ENCODE results near the gene DAB2. TPM values are rescaled to one million over a fixed set of nuclear protein-coding genes. Genes with fewer than 3 reads are reported as not detected.

DAB2 gene
- total RNA-seq, 1 donor from 2014 or later = 195 TPM

DNA sequence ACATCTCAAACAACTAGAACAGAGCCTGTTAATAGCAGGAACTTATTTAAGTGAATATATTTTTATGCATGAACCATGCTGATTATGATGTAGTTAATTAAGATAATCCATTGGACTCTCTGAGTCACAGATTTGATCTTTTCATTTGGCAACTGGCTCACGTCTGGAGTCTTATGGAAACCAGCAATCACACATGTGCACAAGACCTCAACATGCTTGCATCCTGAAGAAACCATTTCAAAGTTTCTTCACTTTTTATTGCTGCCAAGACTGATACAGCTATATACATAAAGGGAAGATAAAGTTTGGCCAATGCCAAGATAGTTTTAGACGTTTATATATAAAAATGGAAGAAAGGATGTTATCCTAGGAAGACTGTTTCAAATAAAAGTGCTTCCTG, 47.2 kb downstream of the DAB2 start:
- Mint-ChIP-seq H3K27me3 (ENCODE audit: unreplicated experiment) (no peaks in the 10 kb centered on the region), H3K4me1 (ENCODE audit: unreplicated experiment) (no peaks in the 10 kb centered on the region), H3K4me3 (ENCODE audit: unreplicated experiment) (no peak overlapping the region), H3K36me3 (ENCODE audit: unreplicated experiment) (peaks cover 78% of the 10 kb centered on the region), H3K9me3 (ENCODE audit: unreplicated experiment) (no peaks in the 10 kb centered on the region), H3K27ac (ENCODE audit: unreplicated experiment) (no peak overlapping the region)
- no peak for DNase-seq (ENCODE audit: extremely low spot score, unreplicated experiment)
- TF ChIP-seq CTCF (IDR thresholded peaks at IDR 0.05) = no peak

DNA sequence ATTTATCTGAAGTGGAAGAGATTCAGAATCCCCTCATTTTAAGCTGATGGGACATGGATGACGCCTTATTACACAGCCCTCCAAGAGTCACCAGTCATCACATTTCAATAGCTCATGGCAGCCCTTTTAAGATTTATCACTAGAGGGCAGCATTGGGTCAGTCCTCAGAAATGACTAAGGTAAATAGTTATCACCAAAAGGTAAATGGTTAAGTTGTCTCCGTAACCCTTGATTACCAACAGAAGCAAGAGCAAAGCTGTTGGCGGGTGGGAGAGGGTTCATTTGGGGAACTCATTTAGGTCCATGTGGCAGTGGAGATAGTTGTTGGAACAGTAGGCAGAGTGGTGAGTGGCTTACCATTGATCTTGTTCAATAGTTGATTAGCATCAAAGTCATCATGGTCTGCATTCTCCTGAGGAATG, 48.5 kb downstream of the DAB2 start:
- Mint-ChIP-seq H3K27ac (ENCODE audit: unreplicated experiment) (peak overlapping the region; percentile 44), H3K9me3 (ENCODE audit: unreplicated experiment) (no peaks in the 10 kb centered on the region), H3K4me1 (ENCODE audit: unreplicated experiment) (no peaks in the 10 kb centered on the region), H3K36me3 (ENCODE audit: unreplicated experiment) (peaks cover 76% of the 10 kb centered on the region), H3K4me3 (ENCODE audit: unreplicated experiment) (no peak overlapping the region), H3K27me3 (ENCODE audit: unreplicated experiment) (no peaks in the 10 kb centered on the region)
- peak; percentile 81 for TF ChIP-seq CTCF (IDR thresholded peaks at IDR 0.05)
- no peak for DNase-seq (ENCODE audit: extremely low spot score, unreplicated experiment)

GRCh38 chr5:39373791-39374190, 51.0 kb downstream of the DAB2 start:
- Mint-ChIP-seq H3K36me3 (ENCODE audit: unreplicated experiment) (peaks cover 70% of the 10 kb centered on the region), H3K4me1 (ENCODE audit: unreplicated experiment) (no peaks in the 10 kb centered on the region), H3K27ac (ENCODE audit: unreplicated experiment) (no peak overlapping the region), H3K27me3 (ENCODE audit: unreplicated experiment) (no peaks in the 10 kb centered on the region), H3K4me3 (ENCODE audit: unreplicated experiment) (no peak overlapping the region), H3K9me3 (ENCODE audit: unreplicated experiment) (no peaks in the 10 kb centered on the region)
- TF ChIP-seq CTCF (IDR thresholded peaks at IDR 0.05) = no peak
- no peak for DNase-seq (ENCODE audit: extremely low spot score, unreplicated experiment)

DNA sequence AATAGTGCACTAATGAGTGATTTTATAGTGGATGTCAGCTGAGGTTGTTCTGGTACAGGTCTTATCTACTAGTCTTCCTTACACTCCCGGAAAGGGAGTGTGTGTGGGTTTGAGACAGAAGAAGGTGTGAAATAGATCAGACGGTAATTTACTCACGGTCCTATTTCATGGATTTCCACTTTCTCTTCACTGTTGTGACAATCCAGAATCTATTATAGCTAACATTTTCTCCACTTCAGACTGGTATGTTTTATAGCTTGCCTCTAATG, 53.5 kb downstream of the DAB2 start:
- Mint-ChIP-seq H3K27ac (ENCODE audit: unreplicated experiment) (no peak overlapping the region), H3K27me3 (ENCODE audit: unreplicated experiment) (no peaks in the 10 kb centered on the region), H3K36me3 (ENCODE audit: unreplicated experiment) (peaks cover 53% of the 10 kb centered on the region), H3K9me3 (ENCODE audit: unreplicated experiment) (no peaks in the 10 kb centered on the region), H3K4me3 (ENCODE audit: unreplicated experiment) (no peak overlapping the region), H3K4me1 (ENCODE audit: unreplicated experiment) (no peaks in the 10 kb centered on the region)
- no peak for TF ChIP-seq CTCF (IDR thresholded peaks at IDR 0.05)
- no peak for DNase-seq (ENCODE audit: extremely low spot score, unreplicated experiment)

DNA sequence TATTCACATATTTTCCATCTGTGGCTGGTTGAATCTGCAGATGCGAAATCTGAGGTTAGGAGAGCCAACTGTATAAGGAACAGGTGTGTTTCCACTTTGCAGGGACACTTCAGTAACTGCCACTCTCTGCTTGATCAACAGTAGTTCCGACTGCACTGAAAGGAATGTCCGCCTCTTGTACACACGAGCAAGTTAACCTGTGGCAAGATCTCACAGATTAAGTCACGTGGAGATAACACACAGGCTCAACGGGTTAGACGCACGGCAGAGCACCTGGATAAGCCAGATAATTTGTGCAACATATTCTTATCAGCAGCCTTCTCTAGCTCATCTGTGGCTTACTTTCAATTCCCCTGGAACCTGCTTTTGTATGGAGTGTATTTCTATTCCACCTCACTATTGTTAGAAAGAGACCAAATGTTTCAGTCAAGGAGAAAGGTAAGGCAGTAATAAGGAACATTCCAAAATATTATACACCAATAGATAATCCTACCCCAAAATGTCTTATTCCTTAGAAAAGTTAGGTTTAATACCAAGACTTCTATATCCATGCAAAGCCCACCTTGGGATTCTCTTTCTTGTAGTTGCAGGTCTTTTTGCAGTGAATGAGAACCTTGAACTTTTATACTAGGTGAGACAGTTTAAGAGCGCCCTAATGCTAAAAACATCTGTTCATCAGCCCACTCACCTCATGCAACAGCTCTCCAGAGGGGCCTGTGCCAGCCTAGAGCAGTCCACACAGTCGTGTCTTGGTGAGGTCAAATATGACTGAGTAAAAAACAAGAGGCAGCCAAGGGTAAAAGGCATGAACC, 54.0 kb downstream of the DAB2 start:
- Mint-ChIP-seq H3K36me3 (ENCODE audit: unreplicated experiment) (peaks cover 49% of the 10 kb centered on the region), H3K27ac (ENCODE audit: unreplicated experiment) (no peak overlapping the region), H3K4me1 (ENCODE audit: unreplicated experiment) (no peaks in the 10 kb centered on the region), H3K9me3 (ENCODE audit: unreplicated experiment) (no peaks in the 10 kb centered on the region), H3K27me3 (ENCODE audit: unreplicated experiment) (no peaks in the 10 kb centered on the region), H3K4me3 (ENCODE audit: unreplicated experiment) (no peak overlapping the region)
- no peak for DNase-seq (ENCODE audit: extremely low spot score, unreplicated experiment)
- no peak for TF ChIP-seq CTCF (IDR thresholded peaks at IDR 0.05)
